GM18867 (cell line): ENCODE results near the gene STK35.
"Not testable (repeated sequence)": the region's sequence is repeated elsewhere in the genome, so short reads cannot be mapped to it uniquely, and the experiment has no call there.

Source experiments
- ATAC-seq: cut with Tn5 transposase; IDR thresholded peaks from one replicate; pipeline ENCODE4 v1.9.1; 2021; ENCODE audit warnings: mild to moderate bottlenecking, moderate library complexity; ENCODE audit not compliant: unreplicated experiment

STK35 gene

DNA sequence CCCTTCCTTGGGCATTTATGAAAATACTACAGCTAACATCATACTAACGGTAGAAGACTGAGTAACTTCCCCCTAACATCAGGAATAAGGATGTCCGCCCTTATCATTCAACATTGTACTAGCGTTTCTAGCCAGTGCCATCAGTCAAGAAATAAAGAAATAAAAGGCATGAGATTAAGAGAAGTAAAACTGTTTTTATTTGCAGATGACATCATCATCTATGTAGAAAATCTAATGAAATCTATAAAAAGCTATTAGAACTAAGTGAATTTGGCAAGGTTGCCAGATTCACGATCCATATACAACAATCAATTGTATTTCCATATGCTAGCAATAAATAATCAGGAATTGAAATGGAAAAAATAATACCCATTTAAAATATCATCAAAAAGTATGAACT, 54.6 kb downstream of the STK35 start:
- ATAC-seq = no peak

GRCh38 chr20:2156666-2157624, 55.3 kb downstream of the STK35 start:
- ATAC-seq = no peak

DNA sequence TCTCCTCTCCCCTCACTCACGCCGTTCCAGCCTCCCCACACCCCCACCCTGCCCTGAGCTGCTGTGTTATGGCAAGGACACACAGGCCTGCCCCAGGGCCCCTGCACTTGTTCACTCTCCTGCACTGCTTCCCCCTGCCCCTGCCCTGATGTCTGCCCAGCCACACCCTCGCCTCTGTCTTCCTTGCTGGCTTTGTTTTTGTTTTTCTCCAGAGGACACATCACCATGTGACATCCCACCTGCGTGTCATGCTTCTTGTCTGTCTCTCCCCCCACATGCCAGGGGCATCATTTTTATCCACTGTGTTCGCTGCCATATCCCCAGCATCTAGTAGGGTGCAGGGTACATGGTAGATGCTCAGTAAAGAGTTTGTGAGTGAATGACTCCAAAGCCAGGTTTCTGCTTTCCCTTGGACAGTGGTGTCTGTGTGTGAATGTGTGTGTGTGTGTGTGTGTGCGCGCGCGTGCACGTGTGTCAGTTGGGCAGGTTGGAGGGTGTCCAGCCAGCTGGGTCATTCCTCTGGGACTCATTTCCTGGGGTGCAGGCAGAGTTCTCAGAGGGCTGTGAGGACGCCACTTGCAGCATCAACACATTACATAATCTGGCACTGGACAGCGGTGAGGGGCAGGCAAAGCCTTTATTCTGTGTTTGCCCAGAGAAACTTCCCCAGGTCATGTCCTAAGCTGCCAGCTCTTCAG, 60.6 kb downstream of the STK35 start:
- ATAC-seq = no peak

GRCh38 chr20:2162823-2163166, 61.2 kb downstream of the STK35 start:
- ATAC-seq = no peak

DNA sequence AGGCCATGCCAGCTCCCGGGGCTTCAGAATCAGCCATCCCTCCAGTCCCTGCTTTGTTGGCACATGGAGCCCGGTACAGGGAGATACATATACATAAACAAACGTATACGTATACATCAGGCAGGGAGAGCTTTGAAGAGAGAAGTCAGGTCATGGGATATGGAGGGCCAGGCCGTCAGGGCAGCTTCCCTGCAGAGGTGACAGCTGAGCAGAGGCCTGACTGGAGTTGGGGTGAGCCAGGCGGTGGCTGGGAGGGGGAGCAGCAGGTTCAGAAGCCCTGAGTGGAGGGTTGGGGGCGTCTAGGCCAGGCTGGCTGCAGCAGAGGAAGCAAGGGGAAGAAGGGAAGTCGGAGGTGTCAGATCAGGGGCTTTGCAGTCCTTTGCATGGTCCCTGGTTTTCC, 61.7 kb downstream of the STK35 start:
- ATAC-seq = no peak

DNA sequence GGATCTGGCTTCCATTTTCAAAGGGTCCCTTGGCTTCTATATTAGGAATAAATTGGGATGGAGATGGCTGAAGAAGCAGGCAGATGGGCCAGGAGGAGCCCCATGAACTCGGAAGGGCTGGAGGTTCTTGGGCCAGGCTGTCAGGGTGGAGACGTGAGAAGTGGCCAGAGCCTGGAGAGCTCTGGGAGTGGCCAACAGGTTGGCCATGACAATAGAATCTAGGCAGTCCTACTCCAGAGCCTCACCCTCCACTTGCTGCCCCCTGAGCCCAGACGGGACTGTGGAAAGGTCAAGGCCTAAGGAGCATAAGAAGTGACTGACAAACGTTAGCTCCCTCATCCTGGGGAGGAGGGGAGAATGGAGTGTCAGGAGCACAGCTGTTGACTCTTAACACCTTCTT, 62.1 kb downstream of the STK35 start:
- ATAC-seq = no peak

DNA sequence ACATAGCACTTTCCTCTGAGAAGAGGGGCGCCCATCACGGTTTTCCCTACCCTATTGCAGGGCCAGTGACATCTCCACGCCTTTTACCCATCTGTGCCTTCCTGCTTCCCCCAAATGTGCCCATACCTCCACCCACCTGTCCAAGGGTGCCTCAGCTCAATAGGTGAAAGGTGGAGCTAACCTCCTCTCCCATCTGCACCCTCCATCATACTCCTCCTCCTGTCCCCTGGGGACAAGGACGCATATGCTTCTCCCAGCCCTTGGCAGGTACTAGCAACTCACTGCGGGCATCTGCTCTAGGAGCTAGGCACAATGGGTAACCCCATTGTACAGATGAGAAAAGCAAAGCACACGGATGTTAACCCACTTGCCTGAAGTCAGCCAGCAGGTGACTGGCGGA, 62.8 kb downstream of the STK35 start:
- ATAC-seq = no peak

DNA sequence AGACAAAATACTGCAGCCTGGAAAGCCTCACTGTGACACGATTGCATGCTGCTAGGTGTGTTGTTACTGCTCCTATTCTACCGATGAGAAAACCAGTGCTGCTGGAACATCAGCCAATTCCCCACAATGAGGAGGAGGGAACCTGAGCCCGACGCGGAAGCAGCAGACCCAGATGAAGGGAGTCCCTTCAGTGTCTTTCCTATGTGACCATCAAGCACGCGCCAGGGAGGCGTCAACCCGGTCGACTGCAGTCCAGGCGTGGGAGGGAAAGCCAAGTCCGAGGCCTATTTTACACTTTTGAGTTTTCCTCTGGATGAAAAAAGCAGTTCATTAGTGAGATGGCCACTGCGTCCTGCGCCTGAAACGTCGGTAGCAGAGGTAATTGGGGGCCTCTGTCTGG, 63.3 kb downstream of the STK35 start:
- ATAC-seq = no peak

- no peak for ATAC-seq
These were observed 64.2 kb downstream of the STK35 start for GRCh38 chr20:2165871-2166270.

GRCh38 chr20:2167112-2167511, 65.5 kb downstream of the STK35 start:
- no peak for ATAC-seq

GRCh38 chr20:2168946-2169345, 67.3 kb downstream of the STK35 start:
- no peak for ATAC-seq

DNA sequence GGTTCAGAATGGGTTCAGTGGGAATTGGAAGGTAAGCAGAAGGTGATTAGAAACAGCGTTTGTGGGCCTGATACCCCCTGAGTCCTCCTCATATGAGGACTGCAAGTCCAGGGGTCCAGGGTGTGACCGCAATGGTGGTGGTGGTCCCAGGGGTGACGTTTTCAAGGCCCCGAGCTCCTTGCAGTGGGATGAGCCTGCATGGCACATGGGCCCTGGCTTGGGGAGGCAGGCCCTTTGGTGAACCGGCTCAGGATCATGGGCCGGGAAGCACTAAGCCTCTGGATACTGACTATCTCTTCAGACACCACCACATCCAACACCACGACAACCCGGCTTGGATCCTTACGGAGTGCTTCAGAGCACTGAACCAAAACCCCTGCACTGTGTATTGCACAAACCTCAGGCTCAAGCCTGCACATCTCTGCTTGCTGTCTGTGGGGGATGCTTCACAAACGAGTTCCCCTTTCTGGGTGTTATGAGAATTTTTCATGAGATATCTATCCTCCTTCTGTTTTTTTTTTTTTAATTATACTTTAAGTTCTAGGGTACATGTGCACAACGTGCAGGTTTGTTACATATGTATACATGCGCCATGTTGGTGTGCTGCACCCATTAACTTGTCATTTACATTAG, 67.9 kb downstream of the STK35 start:
- no peak for ATAC-seq

- no peak for ATAC-seq
These were observed 68.8 kb downstream of the STK35 start for GRCh38 chr20:2170404-2170803.

DNA sequence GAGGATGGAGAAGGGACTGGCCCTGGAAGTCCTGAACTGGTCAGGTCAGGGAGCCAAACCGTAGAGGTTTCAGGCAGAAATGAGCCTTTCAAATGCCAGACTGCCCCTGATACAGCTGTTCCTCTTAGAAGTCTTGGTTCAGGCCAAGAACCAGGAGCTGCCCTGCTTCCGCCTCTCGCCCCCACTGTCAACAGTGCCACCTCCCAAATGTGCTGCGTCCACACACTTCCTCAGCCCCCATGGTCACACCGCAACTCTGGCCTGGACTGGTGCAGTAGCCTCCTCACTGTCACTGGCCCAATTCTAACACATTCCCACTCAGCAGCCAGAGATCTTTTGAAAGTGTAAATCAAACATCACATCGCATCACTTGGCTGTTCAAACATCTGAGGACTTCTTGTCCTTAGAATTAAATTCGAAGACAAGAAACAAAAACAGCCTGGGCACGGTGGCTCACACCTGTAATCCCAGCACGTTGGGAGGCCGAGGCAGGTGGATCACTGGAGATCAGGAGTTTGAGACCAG, 69.7 kb downstream of the STK35 start:
- no peak for ATAC-seq

- not testable (repeated sequence) for ATAC-seq
These were observed 70.2 kb downstream of the STK35 start for GRCh38 chr20:2171840-2172239.

DNA sequence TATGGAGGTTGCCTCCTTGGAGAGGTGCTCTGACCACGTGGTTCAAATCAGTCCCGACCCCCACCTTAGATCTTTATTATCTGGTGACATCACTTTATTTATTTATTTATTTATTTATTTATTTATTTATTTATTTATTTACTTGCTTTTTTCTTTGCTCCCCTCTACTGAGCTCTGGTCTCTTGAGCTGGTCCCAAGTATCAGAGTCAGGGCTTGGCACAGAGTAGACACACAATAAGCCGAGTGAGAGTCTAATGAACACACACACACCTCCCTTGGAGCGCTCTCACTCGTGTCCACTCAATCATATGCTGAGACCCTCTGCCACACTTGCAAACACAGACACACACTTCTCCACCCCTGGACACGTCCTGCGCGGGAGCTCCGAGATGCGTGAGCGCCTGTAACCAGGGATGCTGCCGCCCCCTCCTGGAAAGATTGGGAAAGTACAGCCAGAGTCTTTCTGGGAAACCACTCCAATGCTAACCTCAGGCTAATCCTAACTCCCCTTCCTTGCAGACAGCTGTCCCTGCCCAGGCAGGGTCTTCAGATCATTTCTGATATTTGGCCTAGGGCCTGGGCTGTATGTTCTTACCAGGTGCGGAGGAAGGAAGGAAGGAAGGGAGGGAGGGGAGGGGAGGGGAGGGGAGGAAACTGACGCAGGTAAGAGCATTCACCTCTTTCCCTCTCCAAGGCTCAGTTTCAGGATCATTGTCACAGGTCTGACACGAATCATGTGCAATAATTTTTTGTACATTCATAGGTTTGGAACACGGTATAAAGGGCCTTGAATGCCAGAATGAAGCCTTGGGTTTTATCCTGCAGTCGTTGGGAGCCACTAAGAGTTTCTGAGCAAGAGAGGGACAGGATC, 70.9 kb downstream of the STK35 start:
- ATAC-seq = no peak

- ATAC-seq = no peak
These were observed 71.6 kb downstream of the STK35 start for GRCh38 chr20:2173186-2173585.

DNA sequence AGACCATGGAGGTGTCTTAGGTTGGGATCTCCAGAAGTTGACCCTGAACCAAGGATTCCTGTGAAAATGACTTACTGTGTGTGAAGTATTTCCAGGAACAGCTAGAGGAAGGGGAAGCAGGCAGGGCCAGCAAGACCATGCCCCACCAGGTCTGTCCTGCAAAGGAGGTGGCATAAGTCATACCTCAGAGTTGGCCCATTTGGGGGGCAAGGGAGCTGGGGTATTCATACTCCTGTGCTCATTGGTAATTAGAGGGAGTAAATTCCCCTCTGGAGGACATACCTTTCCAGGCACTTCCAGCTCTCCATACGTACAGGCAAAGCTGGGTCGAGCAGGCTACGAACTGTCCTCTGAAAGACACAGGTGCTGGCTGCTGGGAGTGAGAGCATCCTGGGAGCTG, 72.4 kb downstream of the STK35 start:
- no peak for ATAC-seq

GRCh38 chr20:2176946-2177345, 75.3 kb downstream of the STK35 start:
- ATAC-seq = no peak

DNA sequence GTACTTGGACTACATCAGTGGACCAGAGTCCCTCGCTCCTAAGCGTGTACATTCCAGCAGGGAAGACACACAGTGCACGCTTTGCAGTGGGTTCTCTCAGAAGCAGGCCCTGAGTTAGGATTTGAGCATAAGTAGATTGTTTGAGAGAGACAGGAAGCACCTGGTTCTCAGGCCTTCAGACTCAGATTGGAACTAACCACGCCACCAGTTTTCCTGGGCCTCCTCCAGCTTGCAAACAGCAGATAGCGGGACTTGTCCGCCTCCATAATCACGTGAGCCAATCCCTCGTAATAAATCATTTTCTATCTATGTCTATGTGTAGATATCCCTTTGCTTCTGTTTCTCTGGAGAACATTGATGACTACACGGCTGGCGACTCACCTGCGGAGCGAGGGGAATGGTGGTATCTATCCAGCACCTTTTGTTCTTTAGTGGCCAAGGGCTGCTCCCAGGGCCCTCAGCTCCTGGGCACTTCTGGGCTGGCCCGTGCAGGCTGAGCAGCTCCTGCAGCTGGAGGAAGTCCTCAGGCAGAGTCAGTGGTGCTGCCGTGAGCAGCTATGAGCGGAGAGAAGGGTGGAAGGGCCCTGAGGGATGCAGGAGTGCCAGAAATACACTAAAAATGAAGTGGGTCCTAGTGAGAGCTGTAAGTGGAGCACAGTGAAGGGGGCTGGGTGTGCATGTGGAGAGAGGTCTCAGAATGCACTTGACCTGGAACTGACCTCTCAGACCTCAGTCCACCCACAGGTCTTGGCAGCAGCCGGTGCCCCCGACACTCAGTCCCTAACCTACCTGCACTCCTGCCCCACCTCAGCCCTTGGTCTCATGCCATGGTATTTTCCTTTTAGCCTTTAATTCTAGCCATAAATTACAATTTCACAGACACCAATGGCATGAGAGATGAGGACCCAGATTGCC, 76.9 kb downstream of the STK35 start:
- no peak for ATAC-seq
